HG03342 (cell line): Measurements from ENCODE around the gene UGT1A6.

Experiments used
- ATAC-seq: cut with Tn5 transposase; IDR thresholded peaks from one replicate; pipeline ENCODE4 v1.9.1; 2021; ENCODE audit warnings: mild to moderate bottlenecking, moderate library complexity; ENCODE audit not compliant: unreplicated experiment

The UGT1A6 gene

DNA sequence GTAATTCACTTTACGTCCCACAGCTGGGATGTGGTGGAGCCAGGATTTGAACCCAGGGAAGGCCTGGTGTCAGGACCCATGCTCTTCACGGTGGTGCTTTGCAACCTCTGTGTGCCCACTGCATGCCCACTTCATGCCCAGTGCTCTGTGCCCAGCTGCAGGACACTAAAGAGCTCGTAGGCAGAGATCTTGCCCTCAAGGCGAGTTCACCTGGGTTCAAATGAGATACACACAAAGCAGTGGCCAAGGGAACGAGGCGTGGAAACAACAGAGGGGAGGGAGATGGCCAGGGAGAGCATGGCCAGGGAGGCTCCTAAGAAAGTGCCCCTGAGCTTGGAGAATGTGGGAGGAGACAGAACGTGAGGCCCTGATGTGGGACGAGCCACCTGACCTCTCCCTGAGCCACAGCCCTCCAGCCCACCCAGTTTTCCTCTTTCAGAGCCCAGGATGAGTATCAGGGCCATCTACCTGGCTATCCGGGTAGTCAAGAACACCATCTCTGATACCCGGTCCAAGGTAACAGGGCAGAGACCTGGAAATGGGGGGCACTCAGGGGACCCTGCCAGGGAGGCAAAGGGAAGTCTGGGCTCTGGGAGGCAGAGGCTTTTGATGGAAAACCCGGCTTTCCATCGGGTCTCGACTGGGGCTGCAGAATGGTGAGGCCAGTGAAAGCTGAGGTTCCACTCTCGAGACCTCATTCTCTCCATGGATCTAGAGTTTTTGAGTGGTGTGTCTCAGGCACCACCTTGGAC lies 105.8 kb downstream of the UGT1A6 start:
- no peak for ATAC-seq

DNA sequence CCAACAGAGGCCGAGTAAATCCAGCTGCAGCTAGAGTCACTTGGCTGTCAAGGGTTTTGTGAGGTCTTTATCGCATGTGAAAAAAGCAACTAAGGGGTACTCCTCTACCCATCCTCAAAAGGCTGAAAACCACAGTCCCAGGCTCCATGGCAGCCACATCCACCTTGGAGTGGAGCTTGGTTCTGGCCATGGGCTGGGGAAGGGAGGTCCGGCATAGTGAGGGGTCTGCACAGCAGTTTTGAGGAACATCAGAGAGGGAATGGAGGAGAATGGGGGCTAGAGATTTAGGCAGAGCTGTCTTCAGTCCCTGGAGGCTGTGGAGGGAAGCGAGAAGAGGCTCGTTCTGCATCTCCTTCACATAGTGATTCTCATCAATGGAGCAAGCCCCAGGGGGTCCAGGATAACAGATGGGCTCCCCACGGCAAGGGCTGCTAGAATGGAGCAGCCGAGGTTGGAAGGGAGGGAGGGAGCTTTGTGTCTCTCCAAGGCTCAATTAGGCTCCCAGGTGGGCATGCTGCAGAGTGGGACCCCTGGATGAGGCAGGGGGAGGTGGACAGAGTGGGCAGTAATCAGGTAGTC lies 106.5 kb downstream of the UGT1A6 start:
- ATAC-seq = no peak

- no peak for ATAC-seq
These were observed 107.0 kb downstream of the UGT1A6 start for GRCh38 chr2:233799716-233800115.

- ATAC-seq = no peak
These were observed 107.5 kb downstream of the UGT1A6 start for GRCh38 chr2:233800208-233800607.

- no peak for ATAC-seq
These were observed 108.9 kb downstream of the UGT1A6 start for GRCh38 chr2:233801357-233802131.

GRCh38 chr2:233802132-233802815 lies 109.6 kb downstream of the UGT1A6 start:
- ATAC-seq = no peak

GRCh38 chr2:233803292-233803911 lies 110.7 kb downstream of the UGT1A6 start:
- ATAC-seq = no peak

DNA sequence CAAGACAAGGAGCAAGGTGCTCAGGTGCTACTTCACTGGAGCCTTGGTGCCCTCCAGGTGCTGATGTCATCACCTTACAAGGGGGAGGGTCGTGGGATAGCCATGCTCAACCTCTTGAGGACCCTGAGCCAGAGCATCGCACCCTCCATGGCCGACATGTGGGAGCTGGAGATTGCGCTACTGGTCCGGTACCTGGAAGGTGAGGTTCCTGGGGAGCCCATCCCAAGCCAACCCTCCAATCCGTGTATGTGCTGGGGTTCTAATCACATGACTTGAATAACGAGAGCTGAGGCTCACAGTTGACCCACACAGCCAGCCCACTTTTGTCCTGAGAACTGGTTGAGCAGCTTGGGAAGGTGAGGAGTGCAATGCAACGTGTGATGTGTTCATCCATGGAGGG lies 111.3 kb downstream of the UGT1A6 start:
- no peak for ATAC-seq

DNA sequence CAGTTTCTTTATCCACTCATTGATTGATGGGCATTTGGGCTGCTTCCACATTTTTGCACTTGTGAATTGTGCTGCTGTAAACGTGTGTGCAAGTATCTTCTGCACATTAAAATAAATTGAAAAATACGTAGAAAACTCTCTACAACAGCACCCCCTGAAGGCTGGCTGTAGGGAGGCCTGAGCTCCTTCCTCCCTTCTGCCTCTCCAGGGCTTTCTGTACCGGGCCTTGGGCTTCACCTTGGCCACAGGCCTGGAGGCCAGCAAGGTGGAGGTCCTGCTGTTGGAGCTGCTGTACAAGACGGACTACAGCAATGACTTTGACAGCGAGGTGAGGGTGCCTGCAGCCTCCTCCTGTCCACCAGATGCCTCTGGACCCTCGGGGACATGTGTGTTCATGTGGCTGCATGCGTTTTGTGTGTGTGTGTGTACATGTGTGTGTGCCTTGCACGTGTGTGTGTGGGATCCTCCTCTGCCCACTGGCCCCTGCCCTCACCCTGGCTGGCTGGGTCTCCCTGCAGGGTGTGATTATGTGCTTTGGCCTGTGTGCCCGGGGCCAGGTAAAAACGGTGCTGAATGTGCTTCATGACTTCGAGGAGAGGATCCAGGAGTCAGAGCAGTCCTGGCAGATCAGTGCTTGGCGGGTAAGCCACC lies 114.7 kb downstream of the UGT1A6 start:
- no peak for ATAC-seq

- ATAC-seq = no peak
These were observed 115.6 kb downstream of the UGT1A6 start for GRCh38 chr2:233807966-233808935.

- ATAC-seq = no peak
These were observed 117.7 kb downstream of the UGT1A6 start for GRCh38 chr2:233810385-233810784.

GRCh38 chr2:233811087-233811486 lies 118.4 kb downstream of the UGT1A6 start:
- no peak for ATAC-seq

GRCh38 chr2:233811732-233812131 lies 119.0 kb downstream of the UGT1A6 start:
- ATAC-seq = no peak

DNA sequence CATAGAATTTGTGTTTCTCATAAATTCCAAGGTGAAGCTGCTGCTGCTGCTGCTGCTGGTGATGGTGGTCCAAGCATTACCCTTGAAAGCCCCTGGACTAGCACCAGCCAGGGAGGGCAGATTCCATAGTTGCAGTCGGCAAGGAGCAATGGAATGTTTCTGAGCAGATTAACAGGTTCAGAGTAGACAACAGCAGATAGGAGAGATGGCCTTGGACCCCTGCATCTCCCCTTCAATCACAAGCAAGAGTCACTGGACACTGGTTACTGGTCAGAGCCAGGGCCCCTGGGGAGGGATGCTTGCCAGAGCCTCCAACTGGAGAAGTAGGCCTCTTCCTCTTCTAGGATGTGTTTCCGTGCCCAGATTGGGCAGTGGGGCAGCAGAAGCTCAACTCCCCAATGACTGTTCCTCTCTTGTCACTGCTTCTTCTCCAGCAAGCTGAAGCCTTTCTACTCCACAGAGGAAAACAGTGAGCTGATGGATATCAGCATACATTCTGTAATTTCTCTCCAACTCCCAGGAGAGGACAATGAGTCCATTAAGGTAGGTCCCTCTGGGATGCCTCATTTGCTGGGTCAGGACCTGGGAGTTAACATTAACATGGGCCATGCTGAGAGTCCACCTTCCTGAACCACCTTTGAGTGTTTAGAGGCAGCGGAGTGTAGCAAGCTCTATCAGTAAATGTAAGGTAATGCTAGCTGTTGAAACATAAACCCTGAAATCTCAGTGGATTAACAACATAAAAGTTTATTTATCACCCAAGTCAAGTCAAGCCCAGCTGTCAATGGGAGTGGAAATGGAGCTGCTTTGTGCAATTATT lies 120.8 kb downstream of the UGT1A6 start:
- no peak for ATAC-seq

DNA sequence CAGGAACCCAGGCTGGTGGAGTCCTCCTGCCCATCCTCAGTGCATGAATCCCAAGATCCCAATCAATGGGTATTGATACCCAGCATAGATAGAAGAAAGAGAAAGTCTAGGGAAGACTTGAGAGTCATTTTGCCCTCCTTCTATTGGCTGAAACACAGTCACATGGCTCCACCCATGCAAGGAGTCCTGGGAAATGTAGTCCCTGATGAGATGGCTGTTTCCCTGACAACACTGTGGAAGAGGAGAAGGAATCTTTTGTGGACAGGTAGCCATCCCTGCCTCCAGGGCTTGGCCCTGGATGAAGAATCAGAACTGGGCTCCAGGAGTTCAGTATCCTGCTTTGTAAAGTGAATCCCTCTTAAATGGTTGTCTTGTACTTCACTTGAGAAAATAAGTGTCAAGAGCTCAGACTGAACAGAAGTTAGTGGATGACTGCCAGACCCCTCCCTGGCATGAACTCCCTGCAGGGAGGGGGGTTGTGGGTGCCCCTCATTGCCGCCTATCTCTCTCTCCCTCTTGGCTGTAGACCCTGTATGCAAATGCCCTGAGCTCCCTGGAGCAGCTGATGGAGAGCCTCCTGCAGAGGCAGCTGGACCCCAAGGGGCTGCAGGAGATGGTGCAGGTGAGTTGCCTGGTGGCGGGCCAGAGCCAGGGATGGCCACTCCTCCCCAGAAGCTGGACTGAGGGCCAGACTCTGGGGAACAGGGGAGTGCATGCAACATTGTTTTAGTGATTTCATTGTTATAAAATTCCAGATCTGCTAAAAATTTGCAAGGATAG lies 121.6 kb downstream of the UGT1A6 start:
- ATAC-seq = no peak

DNA sequence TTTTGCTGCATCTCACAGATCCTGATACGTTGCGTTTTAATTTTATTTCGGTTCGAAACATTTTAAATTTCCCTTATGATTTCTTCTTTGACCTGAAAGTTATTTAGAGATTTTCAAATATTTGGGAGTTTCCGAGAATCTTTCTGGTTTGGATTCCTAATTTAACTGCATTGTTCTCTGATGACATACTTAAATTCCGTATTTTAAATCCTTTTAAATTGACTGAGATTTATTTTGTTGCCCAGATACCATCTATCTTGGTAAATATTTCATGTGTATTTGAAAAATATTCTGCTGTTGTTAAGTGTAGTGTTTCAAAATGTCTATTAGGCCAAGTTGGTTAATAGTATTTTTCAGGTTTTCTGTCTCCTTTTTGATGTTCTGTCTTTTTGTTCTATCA lies 123.2 kb downstream of the UGT1A6 start:
- no peak for ATAC-seq

DNA sequence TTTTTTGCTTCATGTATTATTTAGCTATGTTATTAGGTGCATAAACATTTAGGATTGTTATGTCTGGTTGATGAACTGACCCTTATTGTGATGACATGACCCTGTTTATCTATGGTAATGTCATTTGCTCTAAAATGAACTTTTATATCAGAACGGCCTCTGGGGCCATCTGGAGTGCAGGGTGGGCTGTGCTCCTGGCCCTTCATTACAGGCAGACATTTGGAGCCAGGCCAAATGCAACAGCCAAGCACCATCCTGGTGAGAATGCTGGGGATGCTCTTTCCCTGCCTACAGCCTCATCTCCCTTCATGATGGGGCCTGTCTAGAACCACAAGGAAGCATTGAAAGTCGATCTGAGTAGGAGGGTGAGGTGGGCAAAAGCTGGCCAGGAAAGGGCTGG lies 123.6 kb downstream of the UGT1A6 start:
- no peak for ATAC-seq

GRCh38 chr2:233816771-233817170 lies 124.1 kb downstream of the UGT1A6 start:
- no peak for ATAC-seq
